Measurements from ENCODE around the gene ANKRD27. TPM values are rescaled to one million over a fixed set of nuclear protein-coding genes. Genes with fewer than 3 reads are reported as not detected.

Gene ANKRD27
- total and polyA plus RNA-seq, 10 of the 15 experiments (the other 5 are each of a cell fraction or from before 2014, with no cell fraction given): 2.8 to 49.9 (median 28.5) TPM

GRCh38 chr19:32558607-32559228, 116.3 kb downstream of the ANKRD27 start:
- in situ Hi-C loops (cut with MboI): no loop called here
- CTCF ChIA-PET: interaction anchor here (0.6 kb wide), 1 partner anchor 214 kb away, joined by 3 read pairs; no protein-coding TSS in a partner anchor
- Histone ChIP-seq H3K27ac (ENCODE audit: control insufficient read depth, insufficient read depth) (no peak overlapping the region), H3K27me3 (replicated peaks in 1 of 2; ENCODE audit: control insufficient read depth in 2 of 2, insufficient read depth in 2 of 2, low read length in 1 of 2) (no peaks in the 10 kb centered on the region), H3K9me3 (replicated peaks; ENCODE audit: control insufficient read depth, insufficient read depth, low read length) (no peaks in the 10 kb centered on the region), H4K20me1 (ENCODE audit: control insufficient read depth, insufficient read depth) (no peaks in the 10 kb centered on the region), H3K4me3 (no peak overlapping the region), H2AFZ (ENCODE audit: control insufficient read depth, low read depth, low read length) (no peak overlapping the region), H3K4me1 (ENCODE audit: control insufficient read depth, insufficient read depth, low read length) (no peaks in the 10 kb centered on the region), H3K36me3 (ENCODE audit: control insufficient read depth in 2 of 2, insufficient read depth in 2 of 2, low read length in 1 of 2) (no peaks in the 10 kb centered on the region), H3K9ac (ENCODE audit: control insufficient read depth, insufficient read depth, low read length) (no peak overlapping the region), H3K79me2 (ENCODE audit: control insufficient read depth, insufficient read depth, low read length) (no peaks in the 10 kb centered on the region), H3K4me2 (ENCODE audit: control insufficient read depth, insufficient read depth) (no peak overlapping the region)
- RAD21 ChIA-PET (ENCODE audit: unreplicated experiment): no interaction called here
- ATAC-seq: no peak
- POLR2A ChIA-PET: no interaction called here
- SMC1A ChIA-PET (ENCODE audit: uncharacterized antibody, unreplicated experiment): interaction anchor here (1.0 kb wide), 1 partner anchor 134 kb away, joined by 3 read pairs; no protein-coding TSS in a partner anchor
- BruUV-seq (replicated peaks): no TSS peak
- intact Hi-C loops (cut with micrococcal nuclease; ENCODE audit: unreplicated experiment): no loop called here
- TF ChIP-seq SREBF2 (IDR thresholded peaks at IDR 0.05; ENCODE audit: low read length): no peak
- no peak for TF ChIP-seq EED (IDR thresholded peaks at IDR 0.05; ENCODE audit: low read depth)
- no peak for TF ChIP-seq ZBTB4 (CRISPR knock-in tag; IDR thresholded peaks at IDR 0.05)
- no peak for TF ChIP-seq ZNF274 (IDR thresholded peaks at IDR 0.05; ENCODE audit: insufficient read depth, insufficient read length)
- TF ChIP-seq IRF4 (IDR thresholded peaks at IDR 0.05; ENCODE audit: low read depth, low read length): no peak
- no peak for TF ChIP-seq RELB (IDR thresholded peaks at IDR 0.05; ENCODE audit: low read depth)
- TF ChIP-seq RFX5 (IDR thresholded peaks at IDR 0.05; ENCODE audit: low read depth, low read length): no peak
- no peak for TF ChIP-seq SMAD5 (IDR thresholded peaks at IDR 0.05; ENCODE audit: low read depth)
- TF ChIP-seq JUNB (IDR thresholded peaks at IDR 0.05): no peak
- TF ChIP-seq EZH2 (IDR thresholded peaks at IDR 0.05; ENCODE audit: borderline replicate concordance, control insufficient read depth, low read depth, low read length): no peak
- TF ChIP-seq RB1 (IDR thresholded peaks at IDR 0.05; ENCODE audit: borderline replicate concordance): no peak
- DNase-seq (ENCODE audit: low read depth, low spot score): no peak
- no peak for FAIRE-seq
- WGBS (ENCODE audit: insufficient coverage, insufficient replicate concordance, low lambda C conversion rate, missing lambda C conversion rate): 37% methylated on average over 10 of the region's 10 CpGs

Data from GM12878 (cell line).